ENCODE results near the gene LRRC46. TPM values are rescaled to one million over a fixed set of nuclear protein-coding genes. Genes with fewer than 3 reads are reported as not detected.

Gene LRRC46
- total RNA-seq, 2 experiments from 2014 or later: 0.50 to 0.61 TPM

- ChIA-PET POLR2A (interaction anchor here (1.0 to 1.6 kb wide), 2 partner anchors 10 to 31 kb away, joined by 3 to 8 read pairs; partner anchors contain the start of genes LRRC46 and MRPL10), CTCF (interaction anchor here (0.7 to 2.6 kb wide), 6 partner anchors 10 to 75 kb away, joined by 3 to 11 read pairs (median 4); partner anchors contain the start of genes LRRC46, MRPL10 and SP2)
These were observed 10.4 kb upstream of the LRRC46 start for GRCh38 chr17:47821031-47821423.

GRCh38 chr17:47821424-47822391 lies 9.8 kb upstream of the LRRC46 start, which contains the start of gene OSBPL7:
Gene OSBPL7 (minus strand): TSS chr17:47821794. CDS start chr17:47820278, 1,516 bp downstream.
- ChIA-PET CTCF (interaction anchor here (0.7 to 2.6 kb wide), 8 partner anchors 9 to 149 kb away, joined by 3 to 11 read pairs (median 3); partner anchors contain the start of genes CDK5RAP3, LRRC46, MRPL10 and SP2), POLR2A (interaction anchor here (0.5 to 1.6 kb wide), 4 partner anchors 9 to 155 kb away, joined by 3 to 8 read pairs (median 3); partner anchors contain the start of genes LRRC46 and MRPL10)

DNA sequence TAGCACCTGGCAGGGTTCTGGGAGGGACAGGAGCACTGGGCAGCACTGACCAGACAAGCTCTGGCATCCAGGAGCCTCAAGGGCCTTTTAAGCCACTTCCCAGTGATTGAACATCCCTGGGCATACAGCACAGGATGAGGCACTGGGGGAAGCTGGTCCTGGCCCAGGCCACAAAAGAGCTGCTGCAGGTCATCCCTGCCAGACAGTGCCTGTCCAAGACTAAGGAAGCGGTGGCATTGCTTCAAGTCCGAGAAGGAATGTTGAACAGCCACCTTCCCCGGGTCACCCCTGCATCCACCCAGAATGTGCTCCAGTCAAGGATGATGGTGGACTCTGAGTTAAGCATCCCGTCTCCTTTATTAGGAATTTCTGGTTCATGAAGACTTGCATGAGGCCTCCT lies 8.7 kb upstream of the LRRC46 start:
- POLR2A ChIA-PET: no interaction called here
- CTCF ChIA-PET: interaction anchor here (0.8 to 2.6 kb wide), 4 partner anchors 13 to 557 kb away, joined by 3 to 11 read pairs (median 3); partner anchors contain the start of gene CDK5RAP3

GRCh38 chr17:47823519-47823918 lies 8.0 kb upstream of the LRRC46 start:
- CTCF ChIA-PET: no interaction called here

GRCh38 chr17:47829870-47830269 lies 1.6 kb upstream of the LRRC46 start:
- CTCF ChIA-PET: interaction anchor here (0.6 kb wide), 1 partner anchor 141 kb away, joined by 3 read pairs; the partner anchor contains the start of gene CDK5RAP3
- POLR2A ChIA-PET: interaction anchor here (0.8 to 1.9 kb wide), 2 partner anchors 8 to 66 kb away, joined by 4 to 8 read pairs; partner anchors contain the start of genes OSBPL7 and SP2

More at GRCh38 chr17:47823519-47823918, 8.0 kb upstream of the LRRC46 start:
- POLR2A ChIA-PET: no interaction called here

DNA sequence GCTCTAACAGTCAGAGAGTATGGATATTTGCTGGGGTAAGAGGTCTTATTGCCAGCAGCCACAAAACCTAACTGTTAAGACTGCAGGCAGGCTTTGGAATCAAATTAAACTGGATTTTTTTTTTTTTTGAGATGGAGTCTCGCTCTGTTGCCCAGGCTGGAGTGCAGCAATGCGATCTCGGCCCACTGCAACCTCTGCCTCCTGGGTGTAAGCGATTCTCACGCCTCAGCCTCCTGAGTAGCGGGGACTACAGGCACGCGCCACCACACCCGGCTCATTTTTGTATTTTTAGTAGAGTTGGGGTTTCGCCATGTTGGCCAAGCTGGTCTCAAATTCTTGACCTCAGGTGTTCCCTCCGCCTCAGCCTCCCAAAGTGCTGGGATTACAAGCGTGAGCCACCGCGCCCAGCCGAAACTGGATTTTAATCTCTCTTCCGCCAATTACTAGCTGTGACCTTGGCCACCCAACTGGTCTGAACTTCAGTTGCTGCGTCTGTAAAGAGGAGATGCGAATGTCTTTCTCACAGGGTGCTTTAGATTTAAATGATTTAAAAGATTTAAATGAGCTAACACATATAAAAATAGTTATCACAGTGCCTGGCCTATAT lies 971 bp upstream of the LRRC46 start:
- POLR2A ChIA-PET: interaction anchor here (1.6 to 1.9 kb wide), 2 partner anchors 9 to 65 kb away, joined by 5 to 8 read pairs; partner anchors contain the start of genes OSBPL7 and SP2

GRCh38 chr17:47831934-47832327 lies 461 bp downstream of the LRRC46 start:
- CTCF ChIA-PET: interaction anchor here (1.5 to 2.0 kb wide), 3 partner anchors 9 to 58 kb away, joined by 8 read pairs; partner anchors contain the start of genes OSBPL7 and SCRN2
- POLR2A ChIA-PET: interaction anchor here (0.7 to 1.9 kb wide), 3 partner anchors 11 to 112 kb away, joined by 4 to 8 read pairs (median 5); partner anchors contain the start of genes OSBPL7 and SP2

More for the DNA sequence above, 971 bp upstream of the LRRC46 start:
- CTCF ChIA-PET: interaction anchor here (1.5 kb wide), 3 partner anchors 9 to 62 kb away, joined by 3 to 8 read pairs (median 8); partner anchors contain the start of gene OSBPL7

- POLR2A ChIA-PET: no interaction called here
- CTCF ChIA-PET: interaction anchor here (28.0 kb wide), 1 partner anchor 55 kb away, joined by 379 read pairs; the partner anchor contains the start of gene SP2
These were observed 3.3 kb downstream of the LRRC46 start for GRCh38 chr17:47834756-47835155.

GRCh38 chr17:47836601-47837000 lies 5.1 kb downstream of the LRRC46 start:
- CTCF ChIA-PET: interaction anchor here (1.2 to 28.0 kb wide), 3 partner anchors 8 to 53 kb away, joined by 3 to 379 read pairs (median 3); partner anchors contain the start of gene SP2
- POLR2A ChIA-PET: no interaction called here

- ChIA-PET CTCF (interaction anchor here (1.2 to 28.0 kb wide), 3 partner anchors 9 to 66 kb away, joined by 3 to 379 read pairs (median 3); partner anchors contain the start of gene SP2), POLR2A (no interaction called here)
These were observed 6.0 kb downstream of the LRRC46 start for GRCh38 chr17:47837401-47838039.

- ChIA-PET CTCF (interaction anchor here (0.8 to 28.0 kb wide), 2 partner anchors 51 to 102 kb away, joined by 3 to 379 read pairs; partner anchors contain the start of genes PNPO and SP2), POLR2A (no interaction called here)
These were observed 7.2 kb downstream of the LRRC46 start for GRCh38 chr17:47838636-47839035.

GRCh38 chr17:47839071-47839470 lies 7.6 kb downstream of the LRRC46 start:
- CTCF ChIA-PET: interaction anchor here (0.8 to 28.0 kb wide), 2 partner anchors 50 to 102 kb away, joined by 3 to 379 read pairs; partner anchors contain the start of genes PNPO and SP2
- POLR2A ChIA-PET: no interaction called here

DNA sequence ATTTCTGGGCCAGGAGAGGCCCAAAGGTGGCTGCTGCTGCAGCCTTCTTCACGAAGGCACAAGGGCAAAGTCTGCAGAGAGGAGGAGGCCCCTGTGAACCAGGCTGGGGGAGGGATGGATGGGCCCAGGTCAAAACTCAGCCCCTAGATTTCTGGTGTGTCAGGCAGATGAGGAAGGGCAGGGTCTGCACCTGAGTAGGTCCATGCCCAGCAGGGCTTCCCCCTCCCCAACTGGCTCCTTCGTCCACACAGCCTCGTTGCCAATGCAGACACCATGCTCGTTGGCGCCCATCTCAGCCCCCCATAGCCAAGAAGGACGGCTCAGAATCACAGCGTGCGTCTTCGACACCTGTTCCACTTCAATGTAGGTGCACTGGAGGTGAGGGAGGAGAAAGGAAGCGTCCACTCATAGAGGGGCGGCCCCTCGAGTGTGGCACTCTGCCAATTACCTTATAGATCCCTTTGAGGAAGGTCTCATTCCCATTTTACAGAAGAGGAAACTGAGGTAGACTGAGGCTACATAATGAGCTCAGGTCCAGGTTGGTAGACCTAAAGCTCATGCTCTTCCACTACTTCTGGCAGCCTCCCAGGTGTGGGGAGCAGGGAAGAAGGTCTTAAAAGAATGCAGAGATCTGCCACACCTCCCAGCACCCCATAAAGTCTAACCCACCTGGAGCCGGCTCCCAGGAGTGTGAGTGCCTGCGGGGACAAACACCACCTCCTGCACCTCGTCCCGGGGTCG lies 8.7 kb downstream of the LRRC46 start:
- POLR2A ChIA-PET: interaction anchor here (1.6 kb wide), 1 partner anchor 56 kb away, joined by 13 read pairs; the partner anchor contains the start of gene SP2
- CTCF ChIA-PET: interaction anchor here (0.5 to 28.0 kb wide), 6 partner anchors 8 to 322 kb away, joined by 3 to 379 read pairs (median 7); partner anchors contain the start of genes LRRC46, MRPL10, SP2 and SP6

DNA sequence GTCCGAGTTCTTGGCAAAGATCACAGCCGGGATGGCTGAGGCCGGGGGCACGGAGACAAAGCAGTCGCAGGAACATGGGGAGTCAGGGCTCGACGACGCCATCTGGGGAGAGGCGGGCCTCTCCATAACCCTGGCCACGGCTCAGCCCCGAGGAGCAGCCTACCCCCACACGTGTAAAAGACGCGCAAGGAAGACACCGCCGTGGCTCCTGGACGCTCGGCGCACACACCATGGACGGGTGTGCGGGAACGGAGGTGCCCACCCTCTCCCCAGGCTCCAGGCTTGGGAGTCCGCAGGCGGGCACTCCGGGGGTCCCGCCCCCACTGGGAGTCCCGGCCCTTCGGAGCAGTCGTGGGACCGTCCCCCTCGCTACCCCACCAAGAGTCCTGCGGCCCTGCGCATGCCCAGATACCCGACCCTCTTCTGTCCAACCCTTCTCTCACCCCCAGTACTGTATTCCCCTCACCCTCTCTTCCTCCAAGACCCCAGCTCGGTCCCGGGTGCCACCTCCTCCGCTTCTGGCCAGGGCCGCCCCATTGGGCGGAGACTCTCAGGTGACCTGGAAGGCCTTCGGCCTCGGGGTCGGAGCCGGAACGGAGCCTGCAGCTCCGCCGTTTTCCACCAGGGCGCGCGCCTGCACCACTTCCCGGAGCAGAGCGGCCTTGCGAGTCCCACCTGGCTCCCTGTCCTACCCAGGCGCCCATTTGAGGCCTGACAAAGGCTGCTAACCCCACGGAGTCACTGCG lies 9.4 kb downstream of the LRRC46 start, which contains the start of gene SCRN2:
Gene SCRN2, minus strand, starts transcription at position 532 of the 746 bp plus-strand sequence. Its CDS starts 430 bp downstream, at position 102.
- ChIA-PET POLR2A (interaction anchor here (0.9 to 1.6 kb wide), 3 partner anchors 47 to 55 kb away, joined by 3 to 13 read pairs (median 4); partner anchors contain the start of gene SP2), CTCF (interaction anchor here (0.5 to 28.0 kb wide), 12 partner anchors 9 to 323 kb away, joined by 3 to 379 read pairs (median 4); partner anchors contain the start of genes CDK5RAP3, LRRC46, MRPL10 and SP2)

DNA sequence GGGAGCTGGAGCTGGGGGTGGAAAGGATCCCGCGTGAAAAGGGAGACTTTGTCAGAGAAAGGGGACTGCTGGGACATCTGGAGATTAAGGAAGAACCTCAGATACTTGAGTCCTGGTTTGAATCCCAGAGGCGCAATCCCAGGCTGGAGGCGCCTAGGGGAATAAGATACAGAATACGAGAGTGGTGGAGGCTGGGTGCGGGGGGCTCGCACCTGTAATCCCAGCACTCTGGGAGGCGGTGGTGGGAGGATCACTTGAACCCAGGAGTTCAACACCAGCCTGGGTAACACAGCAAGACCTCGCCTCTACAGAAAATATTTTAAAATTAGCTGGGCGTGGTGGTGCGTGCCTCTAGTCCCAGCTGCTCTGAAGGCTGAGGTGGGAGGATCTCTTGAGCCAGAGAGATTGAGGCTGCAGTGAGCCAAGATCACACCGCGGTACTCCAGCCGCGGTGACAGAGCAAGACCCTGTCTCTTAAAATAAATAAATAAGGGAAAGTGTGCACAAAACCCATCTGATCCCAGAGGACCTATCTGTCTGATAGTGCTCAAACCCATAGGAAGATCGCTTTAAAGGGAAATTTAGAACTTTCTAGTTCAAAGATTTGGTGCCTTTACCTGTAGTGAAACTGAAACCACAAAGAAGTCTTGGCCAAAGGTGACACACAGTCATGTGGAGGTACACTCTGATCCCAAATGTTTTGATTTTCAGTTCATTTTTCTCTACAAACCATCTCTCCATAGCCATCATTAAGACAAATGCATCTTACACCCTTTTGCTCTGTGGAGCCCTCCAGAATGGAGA lies 10.2 kb downstream of the LRRC46 start:
- ChIA-PET CTCF (interaction anchor here (0.5 to 28.0 kb wide), 12 partner anchors 9 to 239 kb away, joined by 3 to 379 read pairs (median 4); partner anchors contain the start of genes CDK5RAP3, LRRC46, MRPL10 and SP2), POLR2A (interaction anchor here (0.5 to 1.6 kb wide), 4 partner anchors 36 to 55 kb away, joined by 3 to 13 read pairs (median 4); partner anchors contain the start of gene SP2)
